ENCODE measurements around the gene PRG3.
"Not testable (repeated sequence)": the region's sequence is repeated elsewhere in the genome, so short reads cannot be mapped to it uniquely, and the experiment has no call there.

PRG3 gene

DNA sequence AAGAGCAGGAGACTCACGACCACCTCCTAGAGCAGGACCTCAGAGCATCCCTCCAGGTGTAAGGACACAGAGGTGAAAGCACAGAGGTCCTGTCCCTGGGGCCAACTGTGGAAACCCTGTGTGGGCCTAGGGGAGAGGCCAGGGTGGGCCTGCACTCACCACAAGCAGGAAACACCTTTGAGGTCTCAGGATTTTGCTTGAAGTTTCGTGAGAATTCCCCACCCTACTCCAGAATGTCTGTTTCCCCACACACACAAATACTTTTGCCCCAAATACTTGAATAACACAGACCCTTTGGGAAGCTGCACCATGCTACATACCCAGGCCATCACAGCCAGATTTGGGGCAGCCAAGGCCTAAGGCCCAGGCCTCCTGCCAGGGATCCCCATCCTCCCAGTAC is 27.8 kb upstream of the PRG3 start:
- TF ChIP-seq, protein P1, sequence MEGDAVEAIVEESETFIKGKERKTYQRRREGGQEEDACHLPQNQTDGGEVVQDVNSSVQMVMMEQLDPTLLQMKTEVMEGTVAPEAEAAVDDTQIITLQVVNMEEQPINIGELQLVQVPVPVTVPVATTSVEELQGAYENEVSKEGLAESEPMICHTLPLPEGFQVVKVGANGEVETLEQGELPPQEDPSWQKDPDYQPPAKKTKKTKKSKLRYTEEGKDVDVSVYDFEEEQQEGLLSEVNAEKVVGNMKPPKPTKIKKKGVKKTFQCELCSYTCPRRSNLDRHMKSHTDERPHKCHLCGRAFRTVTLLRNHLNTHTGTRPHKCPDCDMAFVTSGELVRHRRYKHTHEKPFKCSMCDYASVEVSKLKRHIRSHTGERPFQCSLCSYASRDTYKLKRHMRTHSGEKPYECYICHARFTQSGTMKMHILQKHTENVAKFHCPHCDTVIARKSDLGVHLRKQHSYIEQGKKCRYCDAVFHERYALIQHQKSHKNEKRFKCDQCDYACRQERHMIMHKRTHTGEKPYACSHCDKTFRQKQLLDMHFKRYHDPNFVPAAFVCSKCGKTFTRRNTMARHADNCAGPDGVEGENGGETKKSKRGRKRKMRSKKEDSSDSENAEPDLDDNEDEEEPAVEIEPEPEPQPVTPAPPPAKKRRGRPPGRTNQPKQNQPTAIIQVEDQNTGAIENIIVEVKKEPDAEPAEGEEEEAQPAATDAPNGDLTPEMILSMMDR (conservative IDR thresholded peaks at IDR 0.05) = no peak
- H3K27ac ChIP-seq = no peak overlapping the region

DNA sequence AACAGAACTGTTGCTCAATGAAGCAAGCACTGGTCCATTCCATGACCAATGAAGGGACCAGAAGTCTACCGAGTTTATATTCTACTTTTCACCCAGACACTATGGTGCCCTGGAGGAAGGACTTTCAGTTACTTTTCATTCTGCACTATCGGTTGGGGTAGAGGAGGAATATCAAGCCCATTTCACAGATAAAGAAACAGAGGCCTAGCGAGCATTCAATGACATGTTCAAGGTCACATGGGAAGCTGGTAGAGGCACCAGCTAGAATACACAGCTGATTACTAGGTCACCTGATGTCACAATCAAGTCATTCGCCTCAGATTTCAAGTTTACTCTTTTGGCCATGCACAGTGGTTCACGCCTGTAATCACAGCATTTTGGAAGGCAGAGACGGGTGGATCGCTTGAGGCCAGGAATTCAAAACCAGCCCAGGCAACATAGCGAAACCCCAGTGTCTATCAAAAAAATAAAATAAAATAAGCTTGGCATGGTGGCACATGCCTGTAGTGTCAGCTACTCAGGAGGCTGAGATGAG is 27.1 kb upstream of the PRG3 start:
- no peak overlapping the region for H3K27ac ChIP-seq
- TF ChIP-seq, protein P1 (conservative IDR thresholded peaks at IDR 0.05) = no peak

DNA sequence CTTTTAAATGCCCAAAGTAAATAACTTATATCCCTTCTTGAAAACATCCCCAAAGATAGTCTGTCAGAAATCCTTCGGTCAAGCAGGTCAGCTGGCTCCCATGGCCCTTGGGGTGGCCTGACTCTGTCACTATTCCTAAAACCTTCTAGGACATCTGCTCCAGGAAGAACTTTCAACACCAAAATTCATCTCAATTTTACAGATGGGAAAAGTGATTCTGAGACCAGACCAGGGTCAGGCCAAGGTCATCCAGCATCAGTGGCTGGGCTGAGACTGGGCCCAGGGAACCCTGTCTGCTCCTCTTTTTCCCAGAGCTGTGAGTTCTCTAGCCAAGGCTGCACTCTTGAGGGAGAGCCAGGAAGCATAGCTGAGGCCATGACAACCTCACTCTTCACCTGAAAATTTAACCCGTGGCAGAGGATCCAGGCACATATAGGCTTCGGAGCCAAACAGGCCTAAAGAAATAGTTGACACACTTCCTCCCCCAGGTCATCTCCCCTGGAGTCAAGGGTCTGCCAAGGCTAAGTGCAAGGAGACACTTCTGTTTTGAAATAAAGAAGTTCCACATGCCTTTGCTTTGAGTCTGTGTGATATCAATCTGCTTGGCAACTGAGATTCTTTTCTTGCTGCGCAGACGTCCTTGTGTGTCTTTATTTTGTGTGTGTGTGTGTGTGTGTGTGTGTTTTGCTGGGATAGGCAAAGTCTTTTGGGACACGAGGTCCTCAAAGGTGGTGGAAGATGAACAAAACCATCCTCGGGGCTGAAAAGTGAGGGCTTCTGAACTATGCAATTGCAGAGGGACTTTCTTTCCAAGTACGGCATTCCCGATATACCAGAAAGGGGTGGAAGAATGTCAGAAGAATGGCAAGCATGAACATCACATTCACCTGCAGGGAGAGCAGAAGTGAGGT is 26.3 kb upstream of the PRG3 start:
- H3K27ac ChIP-seq = no peak overlapping the region
- TF ChIP-seq, protein P1 (conservative IDR thresholded peaks at IDR 0.05) = no peak

DNA sequence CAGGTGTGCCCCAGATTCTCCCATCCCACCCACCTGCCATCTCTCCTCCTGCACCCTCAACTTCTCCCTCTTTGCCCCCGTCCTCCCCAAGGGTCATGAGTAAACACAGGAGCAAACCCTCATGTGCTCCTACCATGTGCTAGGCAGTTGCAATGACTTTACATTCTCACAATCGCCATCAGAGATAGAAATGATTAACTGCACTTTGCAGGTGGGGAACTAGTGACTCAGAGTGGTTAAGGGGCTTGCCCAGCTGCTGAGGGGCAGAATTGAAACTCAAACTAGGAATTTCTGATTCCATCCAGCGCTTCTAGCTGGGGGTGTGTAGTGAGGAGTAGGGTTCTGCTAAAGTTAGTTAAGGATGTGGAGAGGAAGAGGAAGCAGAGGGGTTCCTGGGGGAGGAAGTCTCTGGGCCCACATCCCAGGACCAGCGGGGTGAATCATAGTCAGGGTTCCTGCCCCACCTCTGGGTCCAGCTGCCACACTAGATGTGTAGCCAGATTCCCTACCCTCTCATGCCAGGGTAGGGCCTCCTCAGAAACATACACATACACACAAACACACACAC is 25.5 kb upstream of the PRG3 start:
- TF ChIP-seq, protein P1 (conservative IDR thresholded peaks at IDR 0.05) = no peak
- no peak overlapping the region for H3K27ac ChIP-seq

DNA sequence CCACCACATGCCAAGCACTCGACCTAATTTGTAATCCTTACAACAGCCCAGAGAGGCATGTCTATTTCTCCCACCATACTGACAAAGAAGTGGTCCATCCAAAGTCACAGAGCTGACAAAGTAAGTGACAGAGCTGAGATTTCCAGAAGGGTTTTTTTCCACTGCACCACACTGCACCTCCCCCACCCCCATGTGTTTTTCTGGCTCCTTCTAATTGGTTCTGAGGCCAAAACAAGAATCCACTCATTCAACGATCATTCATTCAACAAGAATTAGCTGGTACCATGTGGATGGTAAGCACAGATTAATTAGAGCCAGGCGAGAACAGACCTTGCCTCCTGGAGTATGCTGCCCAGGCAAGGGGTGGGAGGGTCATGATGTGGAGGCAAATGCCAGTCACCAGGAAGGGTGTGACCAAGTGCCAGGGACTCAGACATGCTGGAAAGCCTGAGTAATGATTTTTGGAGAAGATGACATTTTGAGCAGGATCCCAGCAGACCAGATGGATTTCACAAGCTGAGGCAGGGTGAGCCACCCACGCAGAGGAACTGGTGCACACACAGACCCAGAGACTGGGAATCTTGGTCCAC is 24.4 kb upstream of the PRG3 start:
- TF ChIP-seq, protein P1 (conservative IDR thresholded peaks at IDR 0.05) = no peak

DNA sequence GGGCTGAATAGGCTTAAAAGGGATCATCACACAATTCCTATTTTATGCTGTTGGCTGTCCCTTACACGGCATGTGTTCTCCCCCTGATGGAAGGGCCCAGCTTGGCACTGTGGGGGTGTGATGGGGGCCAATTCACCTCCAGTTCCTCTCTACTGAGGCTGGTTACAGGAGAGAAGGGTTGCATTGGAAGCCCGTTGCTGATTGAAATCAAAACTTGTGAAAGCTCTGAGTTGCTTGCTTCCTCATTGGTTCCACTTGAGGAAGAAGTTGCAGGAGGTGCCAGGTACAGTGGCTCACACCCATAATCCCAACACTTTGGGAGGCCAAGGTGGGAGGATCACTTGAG is 22.8 kb upstream of the PRG3 start:
- H3K27ac ChIP-seq = no peak overlapping the region
- TF ChIP-seq, protein P1 (conservative IDR thresholded peaks at IDR 0.05) = no peak

More for the DNA sequence above, 24.4 kb upstream of the PRG3 start:
- H3K27ac ChIP-seq = no peak overlapping the region

DNA sequence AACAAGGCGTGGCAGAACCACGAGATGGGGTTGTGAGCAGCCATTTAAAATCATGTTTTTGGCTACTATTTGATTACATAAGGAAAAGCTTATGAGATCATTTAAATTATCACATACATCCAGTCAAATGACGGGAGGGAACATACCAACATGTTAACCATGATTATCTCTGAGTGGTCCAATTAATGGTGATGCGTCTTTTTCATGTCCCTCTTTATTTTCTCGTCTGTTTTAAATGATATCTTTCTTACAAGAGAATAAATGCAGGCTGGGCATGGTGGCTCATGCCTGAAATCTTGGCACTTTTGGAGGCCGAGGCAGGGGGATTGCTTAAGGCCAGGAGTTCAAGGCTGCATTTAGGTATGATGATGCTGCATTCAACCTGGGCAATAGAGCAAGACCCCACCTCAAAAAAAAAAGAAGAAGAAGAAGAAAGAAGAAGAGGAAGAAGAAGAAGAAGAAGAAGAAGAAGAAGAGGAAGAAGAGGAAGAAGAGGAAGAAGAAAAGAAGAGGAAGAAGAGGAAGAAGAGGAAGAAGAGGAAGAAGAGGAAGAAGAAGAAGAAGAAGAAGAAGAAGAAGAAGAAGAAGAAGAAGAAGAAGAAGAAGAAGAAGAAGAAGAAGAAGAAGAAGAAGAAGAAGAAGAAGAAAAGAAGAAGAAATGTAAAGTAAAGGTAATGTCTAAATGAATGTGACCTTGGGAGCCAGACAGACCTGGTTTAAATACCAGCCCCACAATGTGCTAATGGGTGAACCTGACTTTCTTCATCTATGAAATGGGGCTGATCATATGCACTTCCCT is 22.3 kb upstream of the PRG3 start:
- H3K27ac ChIP-seq = not testable (repeated sequence)

Data from VCaP (cell line).